NB4 (cell line): ENCODE measurements around the gene ADAP1.
A peak's percentile ranks its signal among the peaks of the same experiment; 100 is the strongest.

Experiments
- DNase-seq: peaks from one replicate; pipeline ENCODE4 v3.0.0; 2010; ENCODE audit warnings: low read depth
- H3K4me3 ChIP-seq: one replicate; pipeline ENCODE4 v1.5.1; 2011; ENCODE audit warnings: mild to moderate bottlenecking, low read depth, low read length, moderate library complexity
- CTCF ChIP-seq: IDR thresholded peaks from one replicate; pipeline ENCODE4 v1.5.1; 2012; ENCODE audit warnings: low read depth, low read length
- MYC ChIP-seq: IDR thresholded peaks from 2 replicates; pipeline ENCODE4 v1.6.1; 2011; ENCODE audit warnings: low read depth, low read length
- POLR2A ChIP-seq: IDR thresholded peaks from 2 replicates; pipeline ENCODE4 v1.6.1; 2011; ENCODE audit warnings: mild to moderate bottlenecking; ENCODE audit not compliant: insufficient read length; ENCODE audit errors: extremely low read depth
- TF ChIP-seq, protein P1 (sequence below): IDR thresholded peaks from 2 replicates; pipeline ENCODE4 v1.6.1; 2011; ENCODE audit warnings: low read depth, low read length

Gene ADAP1

GRCh38 chr7:877312-878232 is 76.9 kb downstream of the ADAP1 start:
- peak; percentile 45 for DNase-seq
- H3K4me3 ChIP-seq = peak overlapping the region; percentile 67
- TF ChIP-seq MYC = no peak
- no peak for TF ChIP-seq POLR2A
- no peak for TF ChIP-seq CTCF
- TF ChIP-seq, protein P1, sequence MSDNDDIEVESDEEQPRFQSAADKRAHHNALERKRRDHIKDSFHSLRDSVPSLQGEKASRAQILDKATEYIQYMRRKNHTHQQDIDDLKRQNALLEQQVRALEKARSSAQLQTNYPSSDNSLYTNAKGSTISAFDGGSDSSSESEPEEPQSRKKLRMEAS = no peak

- peak overlapping the region; percentile 67 for H3K4me3 ChIP-seq
- DNase-seq = peak; percentile 66
- no peak for TF ChIP-seq CTCF
- no peak for TF ChIP-seq POLR2A
- no peak for TF ChIP-seq MYC
- TF ChIP-seq, protein P1 = no peak
Observed at GRCh38 chr7:876972-877311, 77.5 kb downstream of the ADAP1 start.

GRCh38 chr7:876077-876971 is 78.2 kb downstream of the ADAP1 start, which contains the start of gene GET4:
GET4 (plus strand) TSS chr7:876554; CDS start chr7:876646, 92 bp downstream.
- peak; percentile 96 for DNase-seq
- peak within 1 kb of the TSS; percentile 67 for H3K4me3 ChIP-seq

DNA sequence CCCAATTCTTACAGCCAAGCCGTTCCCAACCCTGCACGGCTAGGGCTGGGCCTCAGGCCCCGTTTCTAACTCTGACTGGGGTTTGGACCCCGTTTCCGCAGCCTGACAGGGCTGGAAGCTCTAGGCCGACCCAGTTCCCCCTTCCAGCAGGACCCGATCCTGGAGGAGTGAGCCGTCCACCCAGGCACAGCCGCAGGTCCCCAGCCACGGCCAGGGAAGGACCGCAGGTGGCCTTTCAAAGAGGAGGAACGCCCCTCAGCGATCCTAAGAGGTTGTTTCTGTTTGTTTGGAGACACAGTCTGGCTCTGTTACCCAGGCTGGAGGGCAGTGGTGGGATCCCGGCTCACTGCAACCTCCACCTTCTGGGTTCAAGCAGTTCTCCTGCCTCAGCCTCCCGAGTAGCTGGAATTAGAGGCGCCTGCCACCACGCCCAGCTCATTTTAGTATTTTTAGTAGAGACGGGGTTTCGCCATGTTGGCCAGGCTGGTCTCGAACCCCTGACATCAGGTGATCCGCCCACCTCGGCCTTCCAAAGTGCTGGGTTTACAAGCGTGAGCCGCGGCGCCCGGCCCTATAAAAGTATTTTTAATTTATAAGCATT is 78.9 kb downstream of the ADAP1 start:
- no peak for DNase-seq
- no peak overlapping the region for H3K4me3 ChIP-seq
- TF ChIP-seq CTCF (no peak), MYC (no peak), POLR2A (no peak)
- TF ChIP-seq, protein P1 = no peak

More at GRCh38 chr7:876077-876971, 78.2 kb downstream of the ADAP1 start, which contains the start of gene GET4:
- TF ChIP-seq MYC = peak; percentile 94
- no peak for TF ChIP-seq CTCF
- TF ChIP-seq, protein P1 = peak; percentile 99
- TF ChIP-seq POLR2A = peak; percentile 20

- H3K4me3 ChIP-seq = no peak overlapping the region
- DNase-seq = no peak
- TF ChIP-seq, protein P1 = no peak
Observed at GRCh38 chr7:875051-875450, 79.4 kb downstream of the ADAP1 start.
